Bone marrow (tissue), 2 donors: Measurements from ENCODE around the gene PCDH9.

Experiments used
- DNase-seq, 2 donors: peaks; one replicate each; lab custom pipeline; 2025; lab: John Stamatoyannopoulos, UW

Gene PCDH9

DNA sequence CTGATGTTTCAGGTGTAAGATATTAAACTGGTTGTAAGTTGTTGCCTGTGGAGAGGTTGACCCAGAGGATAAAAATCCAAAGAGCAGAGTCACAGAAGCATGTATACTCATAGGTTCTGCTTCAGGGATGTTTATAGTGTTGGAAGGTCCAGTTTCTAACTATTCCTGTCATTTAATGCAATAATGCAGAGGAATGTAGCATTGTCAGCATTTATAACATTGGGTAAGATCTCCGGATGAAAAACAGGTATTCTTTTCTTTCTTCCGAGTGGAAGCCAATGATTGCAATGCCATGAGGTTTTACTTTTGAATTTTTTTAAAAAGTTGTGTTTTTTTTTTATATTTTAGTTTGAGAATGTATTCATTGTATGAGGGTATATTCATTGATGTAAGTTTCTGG lies 771.0 kb downstream of the PCDH9 start:
- no peak for DNase-seq

DNA sequence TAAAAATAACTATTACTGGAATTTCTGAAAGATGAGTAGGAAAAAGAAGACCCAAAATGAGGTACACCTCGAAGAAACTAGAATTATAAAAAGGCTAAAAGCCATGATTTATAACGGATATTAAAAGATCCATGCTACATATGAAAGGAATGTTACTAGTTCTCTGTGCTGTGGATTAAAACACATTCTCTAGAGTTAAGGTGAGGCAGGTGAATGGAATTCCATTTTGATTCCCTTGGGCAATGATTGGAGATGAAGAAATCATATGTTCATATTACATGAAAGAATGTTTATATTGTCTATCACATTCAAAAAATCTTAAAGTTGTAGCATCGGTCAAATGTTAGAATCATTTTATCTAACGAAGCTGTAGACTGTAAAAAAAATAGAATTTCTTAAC lies 783.7 kb downstream of the PCDH9 start:
- no peak for DNase-seq

DNA sequence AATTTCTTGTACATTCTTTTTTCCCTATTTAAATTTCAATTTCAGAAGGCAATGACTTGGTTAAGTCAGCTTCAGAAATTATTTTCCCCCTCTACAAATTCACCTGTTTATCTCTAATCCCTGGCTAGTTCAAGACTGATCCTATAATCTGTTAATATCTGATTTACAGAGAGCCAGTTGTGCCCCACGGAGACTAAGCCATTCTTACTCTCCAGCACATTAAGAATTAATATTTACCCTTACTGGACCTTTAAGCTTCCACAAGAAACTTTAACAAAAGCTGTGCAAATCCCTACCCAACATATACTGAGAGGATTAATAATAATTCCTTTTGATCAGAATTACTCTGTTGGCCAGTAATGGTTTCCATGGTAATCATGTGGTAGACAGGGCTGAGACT lies 786.2 kb downstream of the PCDH9 start:
- DNase-seq, result no peak

DNA sequence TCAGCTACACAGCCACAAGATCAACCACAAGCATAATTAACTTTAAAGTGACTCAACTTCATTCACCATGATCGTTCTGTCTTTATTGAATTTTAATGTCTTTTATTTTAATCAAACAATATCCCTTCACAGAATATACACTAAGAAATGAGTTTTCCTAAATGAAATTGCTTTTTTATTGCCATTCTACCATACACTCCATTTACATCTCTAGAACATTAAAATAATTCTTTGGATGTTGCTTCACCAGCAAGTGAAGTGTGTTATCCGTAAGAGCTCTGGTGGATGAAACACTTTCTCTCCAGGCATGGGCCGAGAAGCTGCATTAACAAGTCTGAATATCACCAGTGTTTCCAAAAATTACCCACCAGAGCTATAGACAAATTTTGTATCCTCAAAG lies 789.2 kb downstream of the PCDH9 start:
- DNase-seq, result no peak

DNA sequence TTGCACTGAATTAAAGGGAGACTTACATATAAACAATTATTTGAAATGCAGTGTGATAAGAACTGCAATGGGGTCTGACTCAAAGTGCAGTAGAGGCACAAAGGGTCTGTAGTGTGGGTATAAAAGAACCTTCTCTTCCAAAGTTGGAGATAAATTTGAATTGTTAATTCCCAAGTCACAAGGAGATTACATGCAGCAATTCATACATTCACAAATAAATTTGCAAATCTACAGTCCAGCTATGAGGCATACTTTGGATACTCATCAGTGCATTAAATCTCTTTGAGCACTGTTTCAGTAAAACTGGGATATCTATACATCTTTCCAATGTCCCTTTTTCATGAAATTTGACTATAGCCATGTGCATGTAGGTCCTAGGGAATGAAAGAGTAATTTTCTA lies 799.4 kb downstream of the PCDH9 start:
- no peak for DNase-seq

DNA sequence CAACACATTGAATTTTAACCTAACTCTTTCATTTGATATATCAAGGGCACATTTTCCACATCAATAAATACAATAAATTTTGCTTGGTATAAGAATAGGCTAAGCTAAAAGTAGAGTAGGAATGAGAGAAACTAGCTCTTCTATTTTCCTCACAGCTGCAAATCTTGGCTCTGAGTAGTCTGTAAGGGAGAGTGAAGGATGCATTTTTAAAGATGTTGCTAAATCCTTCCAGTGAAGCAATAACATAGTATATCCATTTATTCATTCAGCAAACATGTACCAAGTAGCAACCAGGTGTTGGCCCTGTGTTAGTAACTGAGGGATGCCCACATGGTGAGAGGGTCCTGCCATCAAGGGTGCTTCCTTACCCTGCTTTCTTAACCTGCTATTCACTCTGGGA lies 799.9 kb downstream of the PCDH9 start:
- no peak for DNase-seq

DNA sequence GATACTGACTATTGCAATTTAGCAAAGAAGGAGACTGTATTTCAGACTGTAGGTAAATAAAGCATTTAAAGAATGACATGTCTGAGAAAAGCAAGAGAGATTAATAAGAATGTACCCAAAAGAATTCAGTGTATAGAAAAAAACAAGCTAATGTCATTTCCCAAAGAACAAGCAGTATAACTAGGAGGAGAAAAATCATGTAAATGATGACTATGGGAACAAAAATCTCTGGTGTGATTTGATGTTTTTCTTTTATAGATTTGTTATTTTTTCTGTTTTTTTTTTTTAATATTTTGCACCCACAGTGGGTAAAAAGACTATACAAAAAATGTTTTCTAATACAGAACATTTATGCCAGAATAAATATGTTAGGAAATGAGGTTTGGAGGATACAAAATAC lies 801.0 kb downstream of the PCDH9 start:
- no peak for DNase-seq

DNA sequence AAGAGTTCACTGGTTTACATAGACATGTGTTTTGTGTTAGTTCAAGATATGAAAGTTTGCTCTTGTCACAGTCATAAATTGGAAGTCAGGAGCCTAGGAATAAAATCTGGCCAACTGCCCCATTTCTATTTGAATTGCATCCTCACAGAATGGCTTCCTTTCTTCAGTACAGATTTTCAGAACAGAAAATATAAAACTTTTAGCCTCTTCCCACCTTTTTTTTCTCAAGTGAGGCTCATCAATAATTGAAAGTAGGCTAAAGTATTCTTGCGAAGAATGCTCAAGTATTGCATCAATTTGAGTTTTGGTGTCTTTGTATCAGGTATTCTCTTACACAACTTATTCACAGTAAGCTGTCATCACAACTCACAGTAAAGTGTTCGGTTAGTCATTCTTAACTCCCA lies 802.7 kb downstream of the PCDH9 start:
- no peak for DNase-seq

DNA sequence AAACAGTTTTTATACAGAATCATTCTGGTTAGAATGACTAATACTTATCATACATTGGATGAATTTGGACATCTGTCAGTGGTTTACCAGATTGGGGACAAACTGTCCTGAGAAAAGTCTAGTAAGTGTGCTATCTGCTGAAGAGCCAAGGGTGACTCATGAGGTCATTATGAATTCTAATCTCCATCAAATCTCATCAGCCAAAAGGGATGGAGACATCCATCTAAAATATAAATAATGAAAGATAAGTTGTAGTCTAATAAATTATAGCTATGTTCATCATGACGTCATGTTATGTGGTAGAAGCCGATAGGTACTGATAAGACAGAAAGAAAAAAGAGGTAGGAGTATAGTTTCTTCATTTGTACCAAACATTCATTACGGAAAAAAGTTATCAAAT lies 804.4 kb downstream of the PCDH9 start:
- no peak for DNase-seq

DNA sequence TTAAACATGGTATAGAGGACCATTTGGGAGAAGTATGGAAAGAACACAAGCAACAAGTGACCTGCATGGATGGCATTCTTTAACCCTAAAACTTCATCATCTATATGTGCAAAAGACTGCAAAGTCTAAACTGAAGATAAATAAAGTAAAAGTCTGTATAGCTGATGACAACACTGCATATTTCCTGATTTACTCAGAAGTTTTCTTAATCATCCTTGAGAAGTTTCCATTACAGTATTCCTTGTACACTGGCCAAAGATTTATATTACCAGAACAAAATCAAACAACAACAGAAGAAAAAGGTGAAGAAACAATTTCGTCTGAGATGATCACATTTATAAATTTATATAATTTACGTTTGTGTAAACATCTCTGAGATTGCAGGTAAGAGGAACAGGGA lies 805.7 kb downstream of the PCDH9 start:
- DNase-seq, result no peak

DNA sequence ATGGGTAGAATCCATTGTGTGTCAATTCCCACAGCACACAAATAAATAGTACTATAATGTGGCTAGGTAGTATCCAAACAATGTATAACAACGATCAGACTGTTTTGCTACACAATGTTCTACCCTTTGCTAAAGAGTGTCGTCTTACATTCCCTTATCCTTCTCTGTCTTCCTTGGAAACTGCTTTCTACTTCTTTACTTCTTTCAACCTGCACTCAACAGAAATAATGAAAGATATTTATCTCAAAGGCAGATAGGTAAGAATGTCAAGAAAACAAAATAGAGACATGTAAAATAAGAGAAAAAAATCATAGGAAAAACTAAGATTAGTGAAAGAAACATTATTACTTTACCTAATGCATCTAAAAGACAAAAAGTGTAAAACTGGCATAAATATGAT lies 814.7 kb downstream of the PCDH9 start:
- DNase-seq, result no peak

DNA sequence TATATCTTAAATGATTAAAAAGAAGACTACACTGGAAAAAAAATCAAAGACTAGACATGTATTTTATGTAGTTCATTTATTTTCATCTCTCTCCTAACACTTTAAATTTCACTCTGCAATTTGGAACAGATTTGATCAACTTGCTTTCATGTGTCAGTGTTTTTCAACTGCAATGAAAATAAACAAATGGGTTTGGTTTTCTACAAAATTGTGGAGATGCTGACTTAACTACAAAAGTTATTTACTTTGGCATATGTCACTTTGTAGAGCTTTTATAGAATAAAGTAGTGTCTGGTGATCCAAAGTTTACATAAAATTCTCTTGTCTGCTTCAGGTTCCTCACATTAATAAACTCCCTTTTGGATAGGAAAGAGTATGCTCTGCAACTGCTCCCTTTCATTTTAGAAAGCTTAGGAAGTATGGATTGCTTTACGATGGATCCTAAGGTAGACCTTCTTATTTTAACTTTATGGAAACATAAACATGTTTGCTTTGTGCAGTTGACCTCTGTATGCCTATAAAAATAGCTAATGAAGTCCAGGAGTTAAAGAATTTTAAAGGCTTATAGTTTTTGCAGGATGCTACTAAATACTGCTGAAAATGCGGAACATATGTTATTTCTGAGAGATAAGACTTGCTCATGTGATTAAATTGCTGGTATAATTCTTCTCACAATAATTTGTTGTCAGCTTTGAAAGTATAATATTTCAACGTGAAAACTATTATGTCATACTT lies 815.9 kb downstream of the PCDH9 start:
- DNase-seq, result no peak

DNA sequence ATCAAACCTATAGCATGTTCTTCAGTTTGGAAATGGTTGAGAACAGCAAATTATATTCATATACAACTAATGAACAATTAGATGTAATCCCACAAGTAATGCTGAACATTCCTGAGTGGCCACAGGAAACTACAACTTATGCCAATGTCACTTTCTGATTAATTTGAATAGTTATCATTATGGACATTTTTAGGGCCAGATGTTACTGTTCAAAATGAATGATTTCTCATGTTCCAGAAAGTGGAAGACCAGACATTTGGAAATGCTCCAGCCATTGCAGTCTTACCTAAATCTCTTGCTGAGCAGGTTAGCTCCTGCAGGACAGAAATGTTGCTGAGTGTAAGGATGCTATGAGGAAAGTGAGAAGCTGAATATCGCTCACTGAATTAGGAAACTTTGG lies 819.8 kb downstream of the PCDH9 start:
- no peak for DNase-seq

DNA sequence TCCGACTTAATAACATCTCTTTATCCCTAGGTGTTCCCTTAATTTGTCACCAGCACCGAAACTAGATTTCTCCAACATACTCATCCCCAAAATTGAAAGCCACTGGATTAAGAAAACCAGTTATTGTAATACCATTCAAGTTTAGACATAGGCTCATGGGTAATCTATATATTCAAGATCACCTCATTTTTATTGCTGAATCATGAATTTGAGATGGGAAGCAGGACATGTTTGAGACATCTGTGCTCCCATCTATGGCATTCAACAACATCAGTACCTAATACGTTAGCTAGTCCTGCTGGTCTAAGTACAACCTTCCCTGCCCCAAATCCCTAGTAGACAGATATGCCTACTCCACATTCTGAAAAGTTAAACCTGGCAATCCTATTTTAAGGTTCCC lies 820.6 kb downstream of the PCDH9 start:
- no peak for DNase-seq

DNA sequence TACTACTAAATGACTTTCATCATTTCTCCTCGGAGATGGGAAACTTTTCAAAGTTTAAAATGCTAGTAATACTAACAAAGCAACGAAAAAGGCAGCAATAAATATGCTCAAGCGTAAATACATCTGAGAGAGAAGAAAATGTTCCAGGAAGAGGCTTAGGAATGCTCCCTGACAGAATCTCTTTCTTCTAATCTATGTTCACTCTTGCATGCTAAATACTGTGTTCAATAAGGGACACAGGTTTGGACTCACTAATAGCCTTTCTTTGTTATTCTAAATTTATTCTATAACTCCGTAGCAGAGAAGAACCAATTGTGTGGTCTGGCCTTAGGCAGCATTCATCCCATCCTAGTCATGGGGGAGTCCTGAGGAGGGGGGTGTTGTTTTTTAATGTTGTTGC lies 823.0 kb downstream of the PCDH9 start:
- no peak for DNase-seq

DNA sequence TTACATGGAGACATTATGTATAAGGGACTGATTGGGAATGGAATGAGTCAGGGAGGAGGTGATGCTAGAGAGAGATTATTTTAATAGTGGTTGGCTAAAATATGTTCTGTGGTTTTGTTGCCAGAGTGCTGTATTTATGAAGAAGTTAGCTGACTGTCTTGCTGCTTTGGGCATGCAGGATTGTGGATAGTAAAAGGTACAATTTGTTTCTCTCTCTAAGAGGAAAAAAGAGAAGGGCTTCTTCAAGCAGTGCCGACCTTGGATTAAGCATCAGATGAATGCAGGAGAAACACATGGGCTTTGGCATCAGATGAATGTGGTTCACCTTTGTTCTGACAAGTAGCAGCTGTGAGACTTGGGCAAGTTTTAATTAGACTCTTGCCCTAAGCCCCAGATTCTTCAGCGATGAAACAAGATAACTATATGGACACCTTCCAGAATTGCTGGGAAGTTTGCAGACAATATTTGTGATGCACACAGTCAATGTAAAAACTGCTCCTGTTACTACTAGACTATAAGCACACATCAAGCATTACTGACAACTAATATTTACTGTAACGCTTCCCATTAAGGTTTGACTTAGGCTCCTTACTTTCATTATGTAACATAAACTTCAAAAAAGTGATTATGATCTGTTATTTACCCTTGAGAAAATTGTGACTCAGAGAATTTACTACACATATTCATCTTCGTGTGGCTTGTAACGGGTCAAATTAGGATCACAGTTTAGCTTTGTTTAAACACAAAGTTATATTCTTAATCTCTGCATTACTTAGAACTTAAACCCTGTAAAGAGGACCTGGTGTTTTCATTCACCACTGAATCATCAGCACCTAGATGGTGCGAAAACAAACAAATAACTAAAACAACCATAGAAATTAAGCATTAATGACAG lies 824.0 kb downstream of the PCDH9 start:
- no peak for DNase-seq

DNA sequence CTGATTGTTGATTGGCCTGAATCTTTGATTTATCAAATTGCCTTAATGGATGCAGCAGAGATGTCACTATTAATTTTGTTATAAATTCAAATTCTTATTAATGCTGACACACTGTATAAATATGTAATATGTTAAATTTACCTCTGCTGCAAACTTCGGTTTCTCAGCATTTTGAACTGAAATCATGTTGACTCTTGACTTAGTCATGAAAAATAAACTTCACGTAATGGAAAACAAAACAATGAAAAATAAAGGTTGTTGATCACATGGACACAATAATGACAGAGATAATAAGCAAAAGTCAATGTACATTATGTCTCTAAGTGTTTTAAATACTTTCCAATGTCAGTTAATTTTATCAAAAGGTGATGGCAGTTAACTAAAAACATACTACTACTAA lies 827.6 kb downstream of the PCDH9 start:
- no peak for DNase-seq

DNA sequence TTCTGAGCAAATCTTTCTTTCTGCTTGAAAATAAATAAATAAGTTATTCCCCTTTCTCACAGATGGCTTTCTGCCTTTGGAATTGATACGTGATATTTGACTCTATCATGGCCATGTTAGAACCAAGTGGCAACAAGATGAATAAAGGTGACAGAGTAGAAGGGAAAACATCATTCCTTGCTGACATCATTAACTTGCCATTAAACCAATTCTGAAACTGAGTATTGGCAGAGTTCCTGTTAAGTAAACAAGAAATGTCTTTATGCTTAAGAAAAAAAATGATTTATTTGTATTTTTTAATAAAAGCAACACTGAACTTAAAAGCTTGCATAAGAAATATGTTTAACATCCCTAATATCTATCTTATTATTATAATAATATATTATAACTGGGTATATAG lies 828.1 kb downstream of the PCDH9 start:
- DNase-seq, result no peak

DNA sequence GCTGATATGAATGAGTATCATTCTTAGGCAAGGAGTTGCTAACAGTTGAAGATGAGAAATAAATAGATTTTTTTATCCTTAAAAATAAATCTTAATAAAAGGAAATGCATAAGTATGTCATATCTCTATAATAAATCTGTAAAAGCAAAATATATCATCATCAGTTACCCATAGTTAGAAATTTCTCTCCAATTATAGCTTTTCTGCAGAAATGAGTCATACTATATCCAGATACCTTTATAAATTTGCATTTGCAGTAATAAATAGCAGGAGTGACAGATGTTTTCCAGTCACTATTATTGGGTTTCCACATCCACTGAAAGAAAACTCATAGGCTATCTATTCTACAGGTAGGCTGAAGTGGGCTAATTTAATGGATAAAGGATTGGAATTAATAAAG lies 829.8 kb downstream of the PCDH9 start:
- DNase-seq, result no peak

DNA sequence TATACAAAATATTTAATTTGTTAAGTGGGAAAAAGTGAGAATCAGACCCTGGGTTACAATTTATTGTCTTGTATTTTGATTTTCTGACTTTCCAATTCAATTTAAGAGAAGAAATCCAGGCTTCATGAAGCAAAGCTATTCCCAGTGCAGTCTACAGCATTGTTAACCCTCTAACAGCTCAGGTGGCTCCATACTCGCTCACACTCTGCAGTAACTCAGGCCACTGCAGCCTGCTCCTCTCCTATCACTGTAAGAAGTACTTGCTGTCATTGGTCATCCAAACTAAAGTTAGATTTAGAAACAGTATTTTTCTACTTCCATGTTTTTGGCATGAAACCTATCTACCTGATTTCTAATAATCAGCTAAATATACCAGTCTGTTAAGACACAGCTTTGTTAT lies 830.3 kb downstream of the PCDH9 start:
- no peak for DNase-seq

DNA sequence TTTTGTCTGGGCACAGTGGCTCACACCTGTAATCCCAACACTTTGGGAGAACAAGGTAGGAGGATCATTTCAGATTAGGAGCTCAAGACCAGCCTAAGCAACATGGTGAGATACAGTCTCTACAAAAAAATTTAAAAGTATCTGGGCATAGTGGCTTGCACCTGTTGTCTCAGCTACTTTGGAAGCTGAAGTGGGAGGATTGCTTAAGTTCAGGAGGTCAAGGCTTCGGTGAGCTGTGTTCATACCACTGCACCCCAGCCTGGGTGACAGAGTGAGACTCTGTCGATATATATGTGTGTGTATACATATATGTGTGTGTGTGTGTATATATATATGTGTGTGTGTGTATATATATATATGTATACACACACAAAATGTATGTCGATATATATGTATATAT lies 833.0 kb downstream of the PCDH9 start:
- DNase-seq, result no peak

DNA sequence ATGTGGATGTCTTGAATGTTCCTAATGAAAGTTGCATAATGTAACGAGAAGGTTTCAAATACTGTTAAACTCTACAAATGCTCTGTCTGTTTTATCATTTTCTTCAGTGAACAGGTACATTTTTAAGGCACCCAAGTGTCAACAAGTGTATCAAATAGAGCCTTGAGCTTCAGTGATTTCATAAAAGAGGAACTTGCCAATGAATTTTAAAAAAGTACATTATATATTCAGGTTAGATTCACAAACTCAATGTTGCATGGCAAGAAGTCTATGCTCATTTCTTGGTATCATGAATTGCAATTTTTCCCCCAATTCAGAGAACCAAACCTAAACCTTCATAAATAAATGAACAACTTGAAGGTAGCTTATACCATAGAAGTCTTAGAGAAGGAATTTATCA lies 838.8 kb downstream of the PCDH9 start:
- DNase-seq, result no peak

DNA sequence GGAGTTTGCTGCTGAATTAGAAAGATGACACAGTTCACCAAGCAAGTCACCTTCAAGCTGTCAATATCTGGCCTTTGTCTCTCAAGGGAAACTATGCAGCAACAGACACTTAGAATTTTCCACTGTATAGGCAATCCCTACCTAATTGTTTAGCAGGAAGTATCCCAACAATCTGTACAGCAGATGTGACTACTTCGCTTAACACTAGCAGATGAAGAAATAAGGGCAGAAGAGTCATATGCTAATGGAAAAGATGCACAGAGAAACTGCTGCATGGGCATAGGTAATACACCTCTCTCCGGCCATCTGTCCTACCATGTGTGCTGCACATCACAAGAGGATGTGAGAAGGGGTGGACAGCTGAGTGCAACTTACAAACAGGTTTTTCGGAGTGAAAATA lies 851.2 kb downstream of the PCDH9 start:
- DNase-seq, result no peak

DNA sequence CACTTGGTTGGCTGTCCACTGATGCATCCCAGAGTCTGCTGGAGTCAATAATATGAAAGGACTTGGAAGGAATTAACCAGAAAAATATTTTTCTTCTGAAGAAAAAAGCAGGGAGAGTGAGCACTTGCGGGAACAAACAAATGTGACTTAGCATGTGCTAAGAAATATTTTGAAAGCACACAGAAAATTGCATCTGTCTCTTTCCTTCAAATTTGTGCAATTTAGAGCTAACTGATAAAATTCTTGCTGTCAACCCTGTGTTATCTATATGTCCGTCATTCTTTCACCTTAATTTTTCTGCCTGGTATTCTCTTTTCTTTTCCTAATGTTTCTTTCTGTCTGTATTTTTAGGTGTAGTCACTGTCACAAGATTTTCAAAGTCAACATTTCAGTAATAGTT lies 852.6 kb downstream of the PCDH9 start:
- no peak for DNase-seq
